Neural cell (in vitro differentiated cells): Measurements from ENCODE around the gene CACNA1B. TPM values are rescaled to one million over a fixed set of nuclear protein-coding genes. Genes with fewer than 3 reads are reported as not detected.

ENCODE experiments used
- H2AFZ ChIP-seq: fragments of 200-600, 300-800 bp; sonication (generic), shearing (Covaris generic); 2 replicates; pipeline ENCODE4 v1.6.0; 2014; ENCODE audit warnings: low read depth, mild to moderate bottlenecking, antibody characterized with exemption, low read length, moderate library complexity
- H3F3A ChIP-seq: fragments of 200-600 bp; shearing (Covaris generic); 2 replicates; pipeline ENCODE4 v1.6.1; 2016; ENCODE audit warnings: mild to moderate bottlenecking, moderate library complexity, mixed read lengths, antibody characterized with exemption, low read length; ENCODE audit not compliant: insufficient read depth, poor library complexity, severe bottlenecking
- H3K27ac ChIP-seq: fragments of 200-600, 300-800 bp; sonication (generic), shearing (Covaris generic); 2 replicates; pipeline ENCODE4 v1.5.1; 2014; ENCODE audit warnings: mild to moderate bottlenecking, low read length, moderate library complexity
- H3K27me3 ChIP-seq: fragments of 300-800, 200-600 bp; sonication (generic), shearing (Covaris generic); 2 replicates; pipeline ENCODE4 v1.6.0; 2014; ENCODE audit warnings: mild to moderate bottlenecking, low read depth, low read length, moderate library complexity; ENCODE audit not compliant: insufficient read depth
- H3K36me3 ChIP-seq: fragments of 300-800, 200-600 bp; sonication (generic), shearing (Covaris generic); 2 replicates; pipeline ENCODE4 v1.5.1; 2014; ENCODE audit warnings: mild to moderate bottlenecking, antibody characterized with exemption, low read length, moderate library complexity; ENCODE audit not compliant: insufficient read depth
- H3K4me2 ChIP-seq: fragments of 300-800, 200-600 bp; sonication (generic), shearing (Covaris generic); 2 replicates; pipeline ENCODE4 v1.6.0; 2014; ENCODE audit warnings: mild to moderate bottlenecking, low read length
- H3K4me3 ChIP-seq: fragments of 300-800, 200-600 bp; sonication (generic), shearing (Covaris generic); 2 replicates; pipeline ENCODE4 v1.5.1; 2014; ENCODE audit warnings: mild to moderate bottlenecking, low read length, moderate library complexity
- H3K79me2 ChIP-seq: fragments of 200-600 bp; shearing (Covaris generic); replicated peaks from 2 replicates; pipeline ENCODE4 v1.6.0; 2014; ENCODE audit warnings: mild to moderate bottlenecking, low read length, moderate library complexity; ENCODE audit not compliant: insufficient read depth
- H3K9ac ChIP-seq: fragments of 300-800, 200-600 bp; sonication (generic), shearing (Covaris generic); 2 replicates; pipeline ENCODE4 v1.6.1; 2016; ENCODE audit warnings: mild to moderate bottlenecking, low read length, mixed read lengths
- H3K9me2 ChIP-seq: fragments of 200-600 bp; shearing (Covaris generic); 2 replicates; pipeline ENCODE4 v1.6.1; 2016; ENCODE audit warnings: mild to moderate bottlenecking, low read length, mixed read lengths; ENCODE audit not compliant: insufficient read depth
- H3K9me3 ChIP-seq: fragments of 200-600, 300-800 bp; sonication (generic), shearing (Covaris generic); 2 replicates; pipeline ENCODE4 v1.6.1; 2016; ENCODE audit warnings: mild to moderate bottlenecking, mixed run types, low read length, moderate library complexity, mixed read lengths
- H4K20me1 ChIP-seq: fragments of 200-600 bp; shearing (Covaris generic); 2 replicates; pipeline ENCODE4 v1.6.1; 2016; ENCODE audit warnings: mild to moderate bottlenecking, mixed run types; ENCODE audit not compliant: insufficient read depth
- EP300 ChIP-seq: fragments of 450-650 bp; conservative IDR thresholded peaks from 2 replicates; pipeline ENCODE4 v1.6.1; 2014; ENCODE audit warnings: antibody characterized with exemption, mild to moderate bottlenecking, moderate library complexity; ENCODE audit not compliant: poor library complexity, severe bottlenecking
- EZH2 ChIP-seq: fragments of 200-600, 300-800 bp; shearing (Covaris generic), sonication (generic); IDR thresholded peaks from 2 replicates; pipeline ENCODE4 v1.6.1; 2014; ENCODE audit warnings: antibody characterized with exemption, low read length, borderline replicate concordance, mild to moderate bottlenecking; ENCODE audit not compliant: insufficient read depth, poor library complexity, severe bottlenecking
- MXI1 ChIP-seq: fragments of 450-650 bp; conservative IDR thresholded peaks from 2 replicates; pipeline ENCODE4 v1.6.1; 2014; ENCODE audit warnings: antibody characterized with exemption, mild to moderate bottlenecking; ENCODE audit not compliant: poor library complexity, severe bottlenecking
- POLR2AphosphoS5 ChIP-seq: IDR thresholded peaks from 2 replicates; pipeline ENCODE4 v1.6.1; 2012
- RAD21 ChIP-seq: fragments of 450-650 bp; conservative IDR thresholded peaks from 2 replicates; pipeline ENCODE4 v1.6.1; 2014; ENCODE audit warnings: antibody characterized with exemption, mild to moderate bottlenecking, moderate library complexity
- SMC3 ChIP-seq: fragments of 450-650 bp; conservative IDR thresholded peaks from 2 replicates; pipeline ENCODE4 v1.6.1; 2014; ENCODE audit warnings: antibody characterized with exemption, mild to moderate bottlenecking, moderate library complexity; ENCODE audit not compliant: poor library complexity
- TAF1 ChIP-seq: IDR thresholded peaks from 2 replicates; pipeline ENCODE4 v1.6.1; 2012; ENCODE audit warnings: low read depth
- polyA plus RNA-seq: library from polyadenylated mRNA; depleted of rRNA; stranded (reverse); fragments of >200 nt; gene quantifications from 2 replicates; pipeline ENCODE4 v1.2.3, GENCODE V29; 2014
- TF ChIP-seq, protein P1 (sequence below): IDR thresholded peaks from 2 replicates; pipeline ENCODE4 v1.6.1; 2012; ENCODE audit warnings: borderline replicate concordance
- TF ChIP-seq, protein P2 (sequence below): fragments of 450-650 bp; IDR thresholded peaks from 2 replicates; pipeline ENCODE4 v1.5.1; 2014; ENCODE audit warnings: antibody characterized with exemption, mild to moderate bottlenecking, moderate library complexity; ENCODE audit not compliant: poor library complexity, severe bottlenecking

The CACNA1B gene
- polyA plus RNA-seq, 1 donor from 2014 or later = 5.8 TPM

DNA sequence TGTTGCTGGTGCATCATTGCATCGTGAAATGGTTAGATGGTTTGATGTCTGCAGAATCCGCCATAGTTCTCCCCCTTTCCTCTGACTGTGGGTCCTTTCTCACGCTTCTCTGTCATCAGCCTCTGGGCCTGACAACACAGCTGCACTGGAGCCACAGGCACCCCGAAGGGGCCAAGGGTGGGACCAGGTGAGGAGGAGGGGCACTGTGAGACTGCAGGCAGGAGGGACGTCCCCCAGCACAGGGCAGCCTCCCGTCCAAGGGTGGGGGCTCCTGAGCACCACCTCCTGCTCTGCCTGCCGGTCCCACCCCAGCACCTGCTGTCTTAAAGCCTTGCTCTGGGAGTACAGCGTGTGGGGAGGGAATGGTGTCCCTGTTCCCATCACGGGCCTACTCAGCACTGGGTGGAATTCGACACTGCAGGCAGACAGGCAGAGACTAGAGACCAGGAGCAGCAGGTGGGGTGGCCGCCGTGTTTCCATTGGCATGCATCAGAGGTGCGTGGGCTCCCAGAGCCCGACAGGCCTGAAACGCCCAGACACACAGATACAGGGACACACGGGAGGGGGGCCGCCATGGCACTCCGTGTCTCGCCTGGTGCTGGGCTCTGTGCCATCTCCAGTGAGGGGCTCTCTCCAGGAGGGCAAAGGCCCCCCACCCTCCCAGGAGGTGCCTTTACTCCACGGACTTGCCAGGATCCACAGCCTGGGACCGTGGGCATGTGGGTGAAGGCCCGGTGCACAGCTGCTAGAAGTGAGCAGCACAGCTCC, 15.0 kb downstream of the CACNA1B start:
- no peaks in the 10 kb centered on the region for H4K20me1 ChIP-seq
- no peaks in the 10 kb centered on the region for H3K9me3 ChIP-seq
- no peaks in the 10 kb centered on the region for H3F3A ChIP-seq
- H3K27me3 ChIP-seq = no peaks in the 10 kb centered on the region
- no peak overlapping the region for H3K9ac ChIP-seq
- H3K36me3 ChIP-seq = no peaks in the 10 kb centered on the region
- H3K27ac ChIP-seq = no peak overlapping the region
- TF ChIP-seq MXI1 (no peak), TAF1 (no peak), EZH2 (no peak), RAD21 (no peak), SMC3 (no peak), POLR2AphosphoS5 (no peak), EP300 (no peak)
- TF ChIP-seq, protein P1, sequence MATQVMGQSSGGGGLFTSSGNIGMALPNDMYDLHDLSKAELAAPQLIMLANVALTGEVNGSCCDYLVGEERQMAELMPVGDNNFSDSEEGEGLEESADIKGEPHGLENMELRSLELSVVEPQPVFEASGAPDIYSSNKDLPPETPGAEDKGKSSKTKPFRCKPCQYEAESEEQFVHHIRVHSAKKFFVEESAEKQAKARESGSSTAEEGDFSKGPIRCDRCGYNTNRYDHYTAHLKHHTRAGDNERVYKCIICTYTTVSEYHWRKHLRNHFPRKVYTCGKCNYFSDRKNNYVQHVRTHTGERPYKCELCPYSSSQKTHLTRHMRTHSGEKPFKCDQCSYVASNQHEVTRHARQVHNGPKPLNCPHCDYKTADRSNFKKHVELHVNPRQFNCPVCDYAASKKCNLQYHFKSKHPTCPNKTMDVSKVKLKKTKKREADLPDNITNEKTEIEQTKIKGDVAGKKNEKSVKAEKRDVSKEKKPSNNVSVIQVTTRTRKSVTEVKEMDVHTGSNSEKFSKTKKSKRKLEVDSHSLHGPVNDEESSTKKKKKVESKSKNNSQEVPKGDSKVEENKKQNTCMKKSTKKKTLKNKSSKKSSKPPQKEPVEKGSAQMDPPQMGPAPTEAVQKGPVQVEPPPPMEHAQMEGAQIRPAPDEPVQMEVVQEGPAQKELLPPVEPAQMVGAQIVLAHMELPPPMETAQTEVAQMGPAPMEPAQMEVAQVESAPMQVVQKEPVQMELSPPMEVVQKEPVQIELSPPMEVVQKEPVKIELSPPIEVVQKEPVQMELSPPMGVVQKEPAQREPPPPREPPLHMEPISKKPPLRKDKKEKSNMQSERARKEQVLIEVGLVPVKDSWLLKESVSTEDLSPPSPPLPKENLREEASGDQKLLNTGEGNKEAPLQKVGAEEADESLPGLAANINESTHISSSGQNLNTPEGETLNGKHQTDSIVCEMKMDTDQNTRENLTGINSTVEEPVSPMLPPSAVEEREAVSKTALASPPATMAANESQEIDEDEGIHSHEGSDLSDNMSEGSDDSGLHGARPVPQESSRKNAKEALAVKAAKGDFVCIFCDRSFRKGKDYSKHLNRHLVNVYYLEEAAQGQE = no peak
- TF ChIP-seq, protein P2, sequence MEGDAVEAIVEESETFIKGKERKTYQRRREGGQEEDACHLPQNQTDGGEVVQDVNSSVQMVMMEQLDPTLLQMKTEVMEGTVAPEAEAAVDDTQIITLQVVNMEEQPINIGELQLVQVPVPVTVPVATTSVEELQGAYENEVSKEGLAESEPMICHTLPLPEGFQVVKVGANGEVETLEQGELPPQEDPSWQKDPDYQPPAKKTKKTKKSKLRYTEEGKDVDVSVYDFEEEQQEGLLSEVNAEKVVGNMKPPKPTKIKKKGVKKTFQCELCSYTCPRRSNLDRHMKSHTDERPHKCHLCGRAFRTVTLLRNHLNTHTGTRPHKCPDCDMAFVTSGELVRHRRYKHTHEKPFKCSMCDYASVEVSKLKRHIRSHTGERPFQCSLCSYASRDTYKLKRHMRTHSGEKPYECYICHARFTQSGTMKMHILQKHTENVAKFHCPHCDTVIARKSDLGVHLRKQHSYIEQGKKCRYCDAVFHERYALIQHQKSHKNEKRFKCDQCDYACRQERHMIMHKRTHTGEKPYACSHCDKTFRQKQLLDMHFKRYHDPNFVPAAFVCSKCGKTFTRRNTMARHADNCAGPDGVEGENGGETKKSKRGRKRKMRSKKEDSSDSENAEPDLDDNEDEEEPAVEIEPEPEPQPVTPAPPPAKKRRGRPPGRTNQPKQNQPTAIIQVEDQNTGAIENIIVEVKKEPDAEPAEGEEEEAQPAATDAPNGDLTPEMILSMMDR = no peak
- no peak overlapping the region for H3K4me3 ChIP-seq
- H3K4me2 ChIP-seq = no peak overlapping the region
- no peak overlapping the region for H2AFZ ChIP-seq
- no peaks in the 10 kb centered on the region for H3K79me2 ChIP-seq
- no peaks in the 10 kb centered on the region for H3K9me2 ChIP-seq

DNA sequence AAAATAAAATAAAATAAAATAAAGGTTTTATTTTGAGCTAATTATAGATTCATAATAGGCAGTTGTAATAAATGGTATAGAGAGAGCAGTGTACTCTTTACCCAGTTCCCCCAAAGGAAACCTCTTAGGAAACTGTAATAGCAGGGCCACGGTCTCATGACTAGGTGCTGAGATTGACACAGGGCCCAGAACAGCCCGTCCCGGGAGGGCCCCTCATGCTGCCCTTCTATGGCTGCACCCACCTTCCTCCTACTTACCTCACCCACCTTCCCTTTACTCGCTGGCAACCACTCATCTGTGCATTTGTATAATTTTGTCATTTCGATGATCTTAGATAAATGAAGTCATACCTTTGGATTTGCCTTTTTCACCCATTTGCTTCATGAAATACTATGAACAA, 16.1 kb downstream of the CACNA1B start:
- Histone ChIP-seq H3F3A (no peaks in the 10 kb centered on the region), H3K36me3 (no peaks in the 10 kb centered on the region), H3K9me3 (no peaks in the 10 kb centered on the region), H3K9me2 (no peaks in the 10 kb centered on the region), H3K4me3 (no peak overlapping the region), H4K20me1 (no peaks in the 10 kb centered on the region), H2AFZ (no peak overlapping the region), H3K79me2 (no peaks in the 10 kb centered on the region), H3K9ac (no peak overlapping the region), H3K27me3 (no peaks in the 10 kb centered on the region), H3K27ac (no peak overlapping the region), H3K4me2 (no peak overlapping the region)
- TF ChIP-seq SMC3 (no peak), TAF1 (no peak), POLR2AphosphoS5 (no peak), EP300 (no peak), EZH2 (no peak), MXI1 (no peak), RAD21 (no peak)
- TF ChIP-seq, protein P1 = no peak
- TF ChIP-seq, protein P2 = no peak
